Suprapubic skin (tissue), 4 donors: ENCODE measurements around the gene RAB6B.

Source experiments
- CTCF ChIP-seq, 2 donors: fragments of 200-600 bp in 1 of 2; fragments of 450-650 bp in 1 of 2; sonication (generic) in 1 of 2; IDR thresholded peaks; one replicate each; pipeline ENCODE4 v1.5.1; 2016 to 2019; ENCODE audit warnings: antibody characterized with exemption in 2 of 2, mild to moderate bottlenecking in 1 of 2, moderate library complexity in 1 of 2
- POLR2A ChIP-seq, 2 donors: fragments of 450-650 bp; IDR thresholded peaks; one replicate each; pipeline ENCODE4 v1.6.1; 2017; ENCODE audit warnings: antibody characterized with exemption in 2 of 2, mild to moderate bottlenecking in 2 of 2, moderate library complexity in 2 of 2
- POLR2AphosphoS5 ChIP-seq, 3 donors: sonication (generic); formaldehyde crosslinking; IDR thresholded peaks; one replicate each; pipeline ENCODE4 v1.6.1; 2017; ENCODE audit warnings: antibody characterized with exemption in 3 of 3

- TF ChIP-seq POLR2A (IDR thresholded peaks at IDR 0.05): no peak
- TF ChIP-seq POLR2AphosphoS5 (IDR thresholded peaks at IDR 0.05): no peak
- TF ChIP-seq CTCF (IDR thresholded peaks at IDR 0.05): no peak
Measured at GRCh38 chr3:133890972-133891644, 4.6 kb downstream of the RAB6B start.
